Sigmoid colon (tissue), 7 donors: ENCODE measurements around the gene MITD1. TPM values are rescaled to one million over a fixed set of nuclear protein-coding genes. Genes with fewer than 3 reads are reported as not detected.
"Not testable (repeated sequence)": the region's sequence is repeated elsewhere in the genome, so short reads cannot be mapped to it uniquely, and the experiment has no call there.

Experiments used
- DNase-seq: peaks from one replicate; pipeline ENCODE4 v3.0.0-alpha.2; 2019
- H3K27ac ChIP-seq, 4 donors: fragments of 200-600 bp; sonication (generic); one replicate each; pipeline ENCODE4 v1.5.1; 2016 to 2019; ENCODE audit warnings: mild to moderate bottlenecking in 1 of 4
- H3K27me3 ChIP-seq, 3 donors: fragments of 200-600 bp; sonication (generic); one replicate each; pipeline ENCODE4 v1.5.1; 2019; ENCODE audit warnings: mild to moderate bottlenecking in 1 of 3
- H3K36me3 ChIP-seq, 4 donors: fragments of 200-600 bp; sonication (generic); one replicate each; pipeline ENCODE4 v1.5.1; 2016 to 2019
- H3K4me1 ChIP-seq, 4 donors: fragments of 200-600 bp; sonication (generic); one replicate each; pipeline ENCODE4 v1.5.1; 2017 to 2019
- H3K4me3 ChIP-seq, 4 donors: fragments of 200-600 bp; sonication (generic); one replicate each; pipeline ENCODE4 v1.5.1; 2017 to 2019; ENCODE audit warnings: mild to moderate bottlenecking in 2 of 4, moderate library complexity in 1 of 4
- H3K9me3 ChIP-seq, 4 donors: fragments of 200-600 bp in 3 of 4; sonication (generic) in 3 of 4; one replicate each; pipeline versions ENCODE4 v1.5.1 to v1.6.1; 2013 to 2019
- CTCF ChIP-seq, 4 experiments: fragments of 450-650 bp in 3 of 4; fragments of 200-600 bp in 1 of 4; IDR thresholded peaks; one replicate each; pipeline ENCODE4 v1.5.1; 2016 to 2019; ENCODE audit warnings: antibody characterized with exemption in 4 of 4, mild to moderate bottlenecking in 3 of 4, moderate library complexity in 2 of 4
- EP300 ChIP-seq, 4 donors: sonication (generic); formaldehyde crosslinking; IDR thresholded peaks; one replicate each; pipeline ENCODE4 v1.6.1; 2017; ENCODE audit warnings: antibody characterized with exemption in 4 of 4
- POLR2A ChIP-seq, 2 donors: fragments of 450-650 bp; IDR thresholded peaks; one replicate each; pipeline ENCODE4 v1.6.1; 2016; ENCODE audit warnings: antibody characterized with exemption in 2 of 2, mild to moderate bottlenecking in 2 of 2, moderate library complexity in 2 of 2
- POLR2AphosphoS5 ChIP-seq, 4 donors: sonication (generic); formaldehyde crosslinking; IDR thresholded peaks; one replicate each; pipeline ENCODE4 v1.6.1; 2017; ENCODE audit warnings: antibody characterized with exemption in 4 of 4
- WGBS, 2 donors: extraction: QIAGEN DNeasy Blood & Tissue Kit; methylation state at CpG; one replicate each; pipeline ENCODE4 v1.1.7; 2013; 5-methylcytosine and 5-hydroxymethylcytosine counted together
- intact Hi-C: fragments of 100-400 bp; cut with DNase I; formaldehyde crosslinking; loops from one replicate; pipeline ENCODE4 v1.15.1; 2023
- polyA plus RNA-seq, 3 donors: library from polyadenylated mRNA; stranded (reverse); fragments of 200-250 nt; gene quantifications; one replicate each; pipeline ENCODE4 v1.2.3, GENCODE V29; 2013
- small RNA-seq, 3 donors: library from RNA; depleted of rRNA; stranded (forward); fragments of <200 nt; gene quantifications; one replicate each; pipeline ENCODE3, GENCODE V24; 2016
- total RNA-seq, 4 donors: library from RNA; depleted of rRNA; stranded (reverse); fragments of >200 nt; gene quantifications; one replicate each; pipeline ENCODE4 v1.1.0, GENCODE V29; 2016
- donor health status: healthy with polysubstance abuse.
- donor health status: Bipolar disorder and iron deficiency.
- donor health status: healthy.

Gene MITD1
- total and polyA plus RNA-seq, 7 donors = 18.3 to 37.1 (median 26.0) TPM

GRCh38 chr2:99140056-99140859, 40.6 kb downstream of the MITD1 start:
- intact Hi-C loops = loop anchor here (5.0 kb wide), 1 partner anchor 42 kb away; the partner anchor contains the start of genes MITD1 and MRPL30
- no peaks in the 10 kb centered on the region for H3K36me3 ChIP-seq
- peak overlapping the region; percentile 81 to 87 (median 82) for H3K27ac ChIP-seq
- WGBS, 2 donors = 14 to 27% methylated on average over 17 of the region's 17 CpGs
- H3K4me1 ChIP-seq = peaks cover 0 to 16% (median 11%) of the 10 kb centered on the region in 4 donors
- no peaks in the 10 kb centered on the region for H3K9me3 ChIP-seq
- no peaks in the 10 kb centered on the region for H3K27me3 ChIP-seq
- TF ChIP-seq CTCF (IDR thresholded peaks at IDR 0.05) = no peak
- no peak for TF ChIP-seq EP300 (IDR thresholded peaks at IDR 0.05)
- no peak for TF ChIP-seq POLR2AphosphoS5 (IDR thresholded peaks at IDR 0.05)
- no peak for TF ChIP-seq POLR2A (IDR thresholded peaks at IDR 0.05)
- DNase-seq = no peak
- H3K4me3 ChIP-seq = peak overlapping the region; percentile 73 to 97 (median 83)

GRCh38 chr2:99139003-99139402, 41.9 kb downstream of the MITD1 start:
- no peak for DNase-seq
- Histone ChIP-seq H3K27ac (no peak overlapping the region), H3K27me3 (no peaks in the 10 kb centered on the region), H3K4me3 (no peak overlapping the region), H3K36me3 (no peaks in the 10 kb centered on the region), H3K4me1 (peaks cover 0 to 16% (median 11%) of the 10 kb centered on the region in 4 donors), H3K9me3 (no peaks in the 10 kb centered on the region)
- no peak for TF ChIP-seq EP300 (IDR thresholded peaks at IDR 0.05)
- no peak for TF ChIP-seq POLR2AphosphoS5 (IDR thresholded peaks at IDR 0.05)
- no peak for TF ChIP-seq CTCF (IDR thresholded peaks at IDR 0.05)
- no peak for TF ChIP-seq POLR2A (IDR thresholded peaks at IDR 0.05)
- intact Hi-C loops = no loop called here
- WGBS, 2 donors = 96 to 97% methylated on average over 4 of the region's 4 CpGs

GRCh38 chr2:99135044-99135556, 45.8 kb downstream of the MITD1 start:
- H3K27me3 ChIP-seq, intact Hi-C loops, H3K27ac ChIP-seq, DNase-seq, H3K9me3 ChIP-seq, H3K4me3 ChIP-seq, H3K4me1 ChIP-seq, H3K36me3 ChIP-seq: not testable (repeated sequence)
- WGBS, 2 donors = 91 to 97% methylated on average over 2 of the region's 2 CpGs

- TF ChIP-seq POLR2A (IDR thresholded peaks at IDR 0.05) = no peak
- TF ChIP-seq POLR2AphosphoS5 (IDR thresholded peaks at IDR 0.05) = no peak
- no peak for TF ChIP-seq EP300 (IDR thresholded peaks at IDR 0.05)
- no peak for TF ChIP-seq CTCF (IDR thresholded peaks at IDR 0.05)
- 80 to 89% methylated on average over 2 of the region's 2 CpGs for WGBS, 2 donors
- H3K27ac ChIP-seq = no peak overlapping the region
- peaks cover 0 to 20% (median 4%) of the 10 kb centered on the region in 4 donors for H3K36me3 ChIP-seq
- H3K4me1 ChIP-seq = no peaks in the 10 kb centered on the region
- intact Hi-C loops = no loop called here
- DNase-seq = no peak
- peaks cover 0 to 14% (median 5%) of the 10 kb centered on the region in 4 donors for H3K9me3 ChIP-seq
- no peak overlapping the region for H3K4me3 ChIP-seq
- no peaks in the 10 kb centered on the region for H3K27me3 ChIP-seq
These were observed 52.9 kb downstream of the MITD1 start for GRCh38 chr2:99127981-99128380.

Small RNA genes lying within 50 kb of the gene (small RNA-seq; reads per million reads assigned to genes)
- 0 reads per million in 3 donors for gene AC092587.1

Other genes starting within 250 kb of the MITD1 start
- gene CRACDL, start 244.8 kb downstream of the MITD1 start, total RNA-seq = 1 to 10 TPM in 1 of 4 donors, under 1 TPM in 3; 0.36 to 1.5 (median 0.69) TPM
- gene CRACDL, start 244.8 kb downstream of the MITD1 start, polyA plus RNA-seq = 1 to 10 TPM; 7.0 to 8.8 (median 7.8) TPM
- gene C2orf15, start 39.4 kb downstream of the MITD1 start, total RNA-seq = not detected
- 1 to 10 TPM; 2.4 to 2.8 (median 2.5) TPM for gene C2orf15, start 39.4 kb downstream of the MITD1 start, polyA plus RNA-seq
- 1 to 10 TPM; 1.4 to 8.4 (median 3.8) TPM for gene TSGA10, start 26.1 kb downstream of the MITD1 start, total RNA-seq
- 1 to 10 TPM; 1.8 to 2.5 (median 2.3) TPM for gene TSGA10, start 26.1 kb downstream of the MITD1 start, polyA plus RNA-seq
- 1 to 10 TPM; 4.8 to 9.5 (median 7.4) TPM for gene LIPT1, start 26.1 kb downstream of the MITD1 start, total RNA-seq
- gene LIPT1, start 26.1 kb downstream of the MITD1 start, polyA plus RNA-seq = 1 to 10 TPM; 3.9 to 9.0 (median 5.1) TPM
- gene MRPL30, start 126 bp upstream of the MITD1 start, total RNA-seq = 10 to 100 TPM; 36.4 to 40.5 (median 38.1) TPM
- 10 to 100 TPM; 21.0 to 29.4 (median 21.6) TPM for gene MRPL30, start 126 bp upstream of the MITD1 start, polyA plus RNA-seq
- gene LYG2, start 74.6 kb upstream of the MITD1 start, total RNA-seq = not detected
- gene LYG2, start 74.6 kb upstream of the MITD1 start, polyA plus RNA-seq = not detected
- gene LYG1, start 120.1 kb upstream of the MITD1 start, total RNA-seq = 1 to 10 TPM in 1 of 4 donors, under 1 TPM in 1, not detected in 2; 0.71 to 1.2 TPM
- gene LYG1, start 120.1 kb upstream of the MITD1 start, polyA plus RNA-seq = 1 to 10 TPM in 1 of 3 donors, not detected in 2; 2.0 TPM
- gene TXNDC9, start 155.3 kb upstream of the MITD1 start, total RNA-seq = 10 to 100 TPM; 26.0 to 41.3 (median 33.8) TPM
- 10 to 100 TPM; 31.3 to 57.6 (median 33.0) TPM for gene TXNDC9, start 155.3 kb upstream of the MITD1 start, polyA plus RNA-seq
- gene EIF5B, start 156.3 kb upstream of the MITD1 start, total RNA-seq = 10 to 100 TPM; 32.7 to 44.3 (median 40.8) TPM
- 10 to 100 TPM; 15.0 to 23.8 (median 19.2) TPM for gene EIF5B, start 156.3 kb upstream of the MITD1 start, polyA plus RNA-seq